H1 (cell line): ENCODE results near the gene APBB1. TPM values are rescaled to one million over a fixed set of nuclear protein-coding genes. Genes with fewer than 3 reads are reported as not detected.

ENCODE experiments used
- ASH2L ChIP-seq: fragments of 200-600, 300-600 bp; sonication (generic); IDR thresholded peaks from one replicate; pipeline ENCODE4 v1.7.1; 2017; ENCODE audit warnings: low read length
- RAD21 ChIP-seq, 2 experiments: IDR thresholded peaks in 1 of 2; conservative IDR thresholded peaks in 1 of 2; 2 replicates each; pipeline ENCODE4 v1.6.1; 2011; ENCODE audit warnings: low read depth in 2 of 2, low read length in 2 of 2, improper control_type of control experiment in 1 of 2, inconsistent platforms in 1 of 2, mild to moderate bottlenecking in 1 of 2, moderate library complexity in 1 of 2
- RFX5 ChIP-seq: IDR thresholded peaks from 2 replicates; pipeline ENCODE4 v1.6.1; 2011; ENCODE audit warnings: low read depth, low read length, improper control_type of control experiment, borderline replicate concordance
- polyA plus RNA-seq, 7 experiments: library from polyadenylated mRNA; depleted of rRNA in 3 of 7; stranded (reverse) in 5 of 7; unstranded in 2 of 7; fragments of >200 nt in 5 of 7; fragments of 200-250 nt in 2 of 7; gene quantifications; 1 replicate in 5 of 7; 2 replicates in 1 of 7; 4 replicates in 1 of 7; pipeline versions ENCODE4 v1.2.1 to v1.2.3, GENCODE V29; 2011 to 2013; ENCODE audit warnings: missing spikeins in 2 of 7, mixed read lengths in 2 of 7
- total RNA-seq: library from RNA; stranded (reverse); fragmentation: NEBNext Ultra II Directional; extraction: Animal tissue kit (Norgen Biotek cat#: 25700); gene quantifications from 2 replicates; pipeline ENCODE4 v1.2.1, GENCODE V29; 2021
- TF ChIP-seq, protein P1 (sequence below): fragments of 300-600 bp; sonication (generic); IDR thresholded peaks from 2 replicates; pipeline ENCODE4 v1.7.1; 2012; ENCODE audit warnings: low read length, moderate library complexity, mild to moderate bottlenecking, inconsistent platforms; ENCODE audit not compliant: insufficient replicate concordance
- TF ChIP-seq, protein P2 (sequence below): IDR thresholded peaks from 2 replicates; pipeline ENCODE4 v1.6.1; 2012; ENCODE audit warnings: inconsistent platforms
- TF ChIP-seq, protein P3 (sequence below): IDR thresholded peaks from 2 replicates; pipeline ENCODE4 v1.6.1; 2012; ENCODE audit warnings: inconsistent platforms

APBB1 gene
- total and polyA plus RNA-seq, 2 of the 8 experiments (the other 6 are each of a cell fraction or from before 2014, with no cell fraction given), result 23.9 to 33.1 TPM

DNA sequence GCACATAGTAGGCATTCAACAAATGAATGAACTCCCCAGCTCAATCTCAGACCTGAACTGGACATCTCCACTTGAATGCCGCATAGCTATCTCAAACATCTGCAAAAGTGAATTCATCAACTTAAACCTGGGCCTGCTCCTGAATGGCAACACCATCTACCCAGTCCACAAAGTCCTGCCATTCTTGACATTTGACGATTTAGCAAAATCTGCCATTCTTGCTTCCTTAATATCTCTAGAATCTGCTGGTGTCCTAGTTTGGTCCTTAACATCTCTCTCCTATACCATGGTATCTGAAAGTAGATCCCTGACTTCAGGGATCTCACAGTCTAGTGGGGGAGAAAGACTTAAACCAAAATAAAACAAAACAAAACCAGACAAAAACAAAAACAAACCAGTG, 34.3 kb upstream of the APBB1 start (continued):
- TF ChIP-seq, protein P1, sequence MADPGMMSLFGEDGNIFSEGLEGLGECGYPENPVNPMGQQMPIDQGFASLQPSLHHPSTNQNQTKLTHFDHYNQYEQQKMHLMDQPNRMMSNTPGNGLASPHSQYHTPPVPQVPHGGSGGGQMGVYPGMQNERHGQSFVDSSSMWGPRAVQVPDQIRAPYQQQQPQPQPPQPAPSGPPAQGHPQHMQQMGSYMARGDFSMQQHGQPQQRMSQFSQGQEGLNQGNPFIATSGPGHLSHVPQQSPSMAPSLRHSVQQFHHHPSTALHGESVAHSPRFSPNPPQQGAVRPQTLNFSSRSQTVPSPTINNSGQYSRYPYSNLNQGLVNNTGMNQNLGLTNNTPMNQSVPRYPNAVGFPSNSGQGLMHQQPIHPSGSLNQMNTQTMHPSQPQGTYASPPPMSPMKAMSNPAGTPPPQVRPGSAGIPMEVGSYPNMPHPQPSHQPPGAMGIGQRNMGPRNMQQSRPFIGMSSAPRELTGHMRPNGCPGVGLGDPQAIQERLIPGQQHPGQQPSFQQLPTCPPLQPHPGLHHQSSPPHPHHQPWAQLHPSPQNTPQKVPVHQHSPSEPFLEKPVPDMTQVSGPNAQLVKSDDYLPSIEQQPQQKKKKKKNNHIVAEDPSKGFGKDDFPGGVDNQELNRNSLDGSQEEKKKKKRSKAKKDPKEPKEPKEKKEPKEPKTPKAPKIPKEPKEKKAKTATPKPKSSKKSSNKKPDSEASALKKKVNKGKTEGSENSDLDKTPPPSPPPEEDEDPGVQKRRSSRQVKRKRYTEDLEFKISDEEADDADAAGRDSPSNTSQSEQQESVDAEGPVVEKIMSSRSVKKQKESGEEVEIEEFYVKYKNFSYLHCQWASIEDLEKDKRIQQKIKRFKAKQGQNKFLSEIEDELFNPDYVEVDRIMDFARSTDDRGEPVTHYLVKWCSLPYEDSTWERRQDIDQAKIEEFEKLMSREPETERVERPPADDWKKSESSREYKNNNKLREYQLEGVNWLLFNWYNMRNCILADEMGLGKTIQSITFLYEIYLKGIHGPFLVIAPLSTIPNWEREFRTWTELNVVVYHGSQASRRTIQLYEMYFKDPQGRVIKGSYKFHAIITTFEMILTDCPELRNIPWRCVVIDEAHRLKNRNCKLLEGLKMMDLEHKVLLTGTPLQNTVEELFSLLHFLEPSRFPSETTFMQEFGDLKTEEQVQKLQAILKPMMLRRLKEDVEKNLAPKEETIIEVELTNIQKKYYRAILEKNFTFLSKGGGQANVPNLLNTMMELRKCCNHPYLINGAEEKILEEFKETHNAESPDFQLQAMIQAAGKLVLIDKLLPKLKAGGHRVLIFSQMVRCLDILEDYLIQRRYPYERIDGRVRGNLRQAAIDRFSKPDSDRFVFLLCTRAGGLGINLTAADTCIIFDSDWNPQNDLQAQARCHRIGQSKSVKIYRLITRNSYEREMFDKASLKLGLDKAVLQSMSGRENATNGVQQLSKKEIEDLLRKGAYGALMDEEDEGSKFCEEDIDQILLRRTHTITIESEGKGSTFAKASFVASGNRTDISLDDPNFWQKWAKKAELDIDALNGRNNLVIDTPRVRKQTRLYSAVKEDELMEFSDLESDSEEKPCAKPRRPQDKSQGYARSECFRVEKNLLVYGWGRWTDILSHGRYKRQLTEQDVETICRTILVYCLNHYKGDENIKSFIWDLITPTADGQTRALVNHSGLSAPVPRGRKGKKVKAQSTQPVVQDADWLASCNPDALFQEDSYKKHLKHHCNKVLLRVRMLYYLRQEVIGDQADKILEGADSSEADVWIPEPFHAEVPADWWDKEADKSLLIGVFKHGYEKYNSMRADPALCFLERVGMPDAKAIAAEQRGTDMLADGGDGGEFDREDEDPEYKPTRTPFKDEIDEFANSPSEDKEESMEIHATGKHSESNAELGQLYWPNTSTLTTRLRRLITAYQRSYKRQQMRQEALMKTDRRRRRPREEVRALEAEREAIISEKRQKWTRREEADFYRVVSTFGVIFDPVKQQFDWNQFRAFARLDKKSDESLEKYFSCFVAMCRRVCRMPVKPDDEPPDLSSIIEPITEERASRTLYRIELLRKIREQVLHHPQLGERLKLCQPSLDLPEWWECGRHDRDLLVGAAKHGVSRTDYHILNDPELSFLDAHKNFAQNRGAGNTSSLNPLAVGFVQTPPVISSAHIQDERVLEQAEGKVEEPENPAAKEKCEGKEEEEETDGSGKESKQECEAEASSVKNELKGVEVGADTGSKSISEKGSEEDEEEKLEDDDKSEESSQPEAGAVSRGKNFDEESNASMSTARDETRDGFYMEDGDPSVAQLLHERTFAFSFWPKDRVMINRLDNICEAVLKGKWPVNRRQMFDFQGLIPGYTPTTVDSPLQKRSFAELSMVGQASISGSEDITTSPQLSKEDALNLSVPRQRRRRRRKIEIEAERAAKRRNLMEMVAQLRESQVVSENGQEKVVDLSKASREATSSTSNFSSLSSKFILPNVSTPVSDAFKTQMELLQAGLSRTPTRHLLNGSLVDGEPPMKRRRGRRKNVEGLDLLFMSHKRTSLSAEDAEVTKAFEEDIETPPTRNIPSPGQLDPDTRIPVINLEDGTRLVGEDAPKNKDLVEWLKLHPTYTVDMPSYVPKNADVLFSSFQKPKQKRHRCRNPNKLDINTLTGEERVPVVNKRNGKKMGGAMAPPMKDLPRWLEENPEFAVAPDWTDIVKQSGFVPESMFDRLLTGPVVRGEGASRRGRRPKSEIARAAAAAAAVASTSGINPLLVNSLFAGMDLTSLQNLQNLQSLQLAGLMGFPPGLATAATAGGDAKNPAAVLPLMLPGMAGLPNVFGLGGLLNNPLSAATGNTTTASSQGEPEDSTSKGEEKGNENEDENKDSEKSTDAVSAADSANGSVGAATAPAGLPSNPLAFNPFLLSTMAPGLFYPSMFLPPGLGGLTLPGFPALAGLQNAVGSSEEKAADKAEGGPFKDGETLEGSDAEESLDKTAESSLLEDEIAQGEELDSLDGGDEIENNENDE, result no peak
- no peak for TF ChIP-seq ASH2L
- TF ChIP-seq, protein P2, sequence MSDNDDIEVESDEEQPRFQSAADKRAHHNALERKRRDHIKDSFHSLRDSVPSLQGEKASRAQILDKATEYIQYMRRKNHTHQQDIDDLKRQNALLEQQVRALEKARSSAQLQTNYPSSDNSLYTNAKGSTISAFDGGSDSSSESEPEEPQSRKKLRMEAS, result no peak
- no peak for TF ChIP-seq RFX5
- no peak for TF ChIP-seq RAD21 (IDR thresholded peaks at IDR 0.05 in 1 of 2, conservative IDR thresholded peaks at IDR 0.05 in 1 of 2; ENCODE audit: low read depth in 2 of 2, low read length in 2 of 2)
- TF ChIP-seq, protein P3, sequence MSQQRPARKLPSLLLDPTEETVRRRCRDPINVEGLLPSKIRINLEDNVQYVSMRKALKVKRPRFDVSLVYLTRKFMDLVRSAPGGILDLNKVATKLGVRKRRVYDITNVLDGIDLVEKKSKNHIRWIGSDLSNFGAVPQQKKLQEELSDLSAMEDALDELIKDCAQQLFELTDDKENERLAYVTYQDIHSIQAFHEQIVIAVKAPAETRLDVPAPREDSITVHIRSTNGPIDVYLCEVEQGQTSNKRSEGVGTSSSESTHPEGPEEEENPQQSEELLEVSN, result no peak
